ENCODE data around the gene CALD1.

CALD1 gene

DNA sequence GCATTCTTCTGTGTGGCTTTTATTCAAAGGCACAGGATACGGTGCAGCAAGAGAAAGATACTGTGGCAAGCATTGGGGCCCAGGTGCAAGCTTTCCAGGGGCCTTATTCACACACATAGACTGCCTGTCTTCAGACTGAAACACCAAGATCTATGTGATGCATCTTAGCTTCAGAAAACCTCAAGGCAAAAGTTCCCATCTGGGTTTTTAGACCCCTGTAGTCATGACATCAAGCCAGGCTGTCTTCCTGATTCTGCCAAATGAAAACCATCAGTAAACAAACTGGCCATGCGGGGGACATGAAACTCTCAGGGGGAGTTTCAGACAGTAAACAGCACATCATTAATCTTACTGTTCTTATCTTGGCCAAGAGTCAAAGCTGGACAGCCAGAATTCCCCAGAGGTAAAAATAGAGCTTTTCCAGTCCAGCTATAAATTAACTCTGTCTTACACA is 216.7 kb downstream of the CALD1 start:
- TF ChIP-seq, protein P1, sequence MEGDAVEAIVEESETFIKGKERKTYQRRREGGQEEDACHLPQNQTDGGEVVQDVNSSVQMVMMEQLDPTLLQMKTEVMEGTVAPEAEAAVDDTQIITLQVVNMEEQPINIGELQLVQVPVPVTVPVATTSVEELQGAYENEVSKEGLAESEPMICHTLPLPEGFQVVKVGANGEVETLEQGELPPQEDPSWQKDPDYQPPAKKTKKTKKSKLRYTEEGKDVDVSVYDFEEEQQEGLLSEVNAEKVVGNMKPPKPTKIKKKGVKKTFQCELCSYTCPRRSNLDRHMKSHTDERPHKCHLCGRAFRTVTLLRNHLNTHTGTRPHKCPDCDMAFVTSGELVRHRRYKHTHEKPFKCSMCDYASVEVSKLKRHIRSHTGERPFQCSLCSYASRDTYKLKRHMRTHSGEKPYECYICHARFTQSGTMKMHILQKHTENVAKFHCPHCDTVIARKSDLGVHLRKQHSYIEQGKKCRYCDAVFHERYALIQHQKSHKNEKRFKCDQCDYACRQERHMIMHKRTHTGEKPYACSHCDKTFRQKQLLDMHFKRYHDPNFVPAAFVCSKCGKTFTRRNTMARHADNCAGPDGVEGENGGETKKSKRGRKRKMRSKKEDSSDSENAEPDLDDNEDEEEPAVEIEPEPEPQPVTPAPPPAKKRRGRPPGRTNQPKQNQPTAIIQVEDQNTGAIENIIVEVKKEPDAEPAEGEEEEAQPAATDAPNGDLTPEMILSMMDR (IDR thresholded peaks at IDR 0.05; ENCODE audit: low read length), result no peak
- no peak for TF ChIP-seq EZH2 (IDR thresholded peaks at IDR 0.05; ENCODE audit: borderline replicate concordance, low read length)
- H3K9ac ChIP-seq (ENCODE audit: low read length), result no peak overlapping the region

DNA sequence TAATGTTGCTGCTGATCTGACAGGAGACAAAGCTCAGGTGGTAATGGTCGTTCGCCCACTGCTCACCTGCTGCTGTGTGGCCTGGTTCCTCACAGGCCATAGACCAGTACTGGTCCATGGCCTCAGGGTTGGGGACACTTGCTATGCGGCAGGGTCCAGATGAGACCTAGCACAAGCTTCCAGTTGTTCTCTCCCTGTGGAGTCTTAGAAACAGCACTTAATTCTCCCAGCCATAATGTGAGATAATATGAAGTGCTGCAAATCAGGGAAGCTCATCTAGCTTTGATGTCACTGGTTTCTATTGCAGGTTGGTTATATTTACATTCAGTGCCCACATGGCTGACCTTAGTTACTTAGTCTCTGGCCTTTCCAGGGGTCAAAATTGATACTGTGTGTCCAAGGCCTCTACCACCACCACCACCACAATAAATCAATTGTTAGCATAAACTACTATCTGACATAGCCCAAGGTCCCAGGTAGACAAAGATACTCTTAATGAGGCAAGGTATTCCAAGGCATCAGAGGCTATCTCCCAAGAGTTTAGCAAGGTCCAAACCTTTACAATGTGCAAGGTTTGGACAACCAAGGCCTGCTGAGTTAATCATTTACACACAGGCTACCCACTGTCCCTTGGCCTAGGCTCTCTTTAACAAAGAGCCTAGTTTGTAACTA is 217.9 kb downstream of the CALD1 start:
- Histone ChIP-seq H3K4me1 (ENCODE audit: insufficient read depth, low read length, severe bottlenecking) (peaks cover 31% of the 10 kb centered on the region), H3K4me2 (ENCODE audit: low read length) (no peak overlapping the region), H3K79me2 (ENCODE audit: insufficient read depth, low read length) (no peaks in the 10 kb centered on the region)

More for the DNA sequence above, 216.7 kb downstream of the CALD1 start:
- Histone ChIP-seq H4K20me1 (ENCODE audit: insufficient read depth, low read length) (no peaks in the 10 kb centered on the region), H3K79me2 (ENCODE audit: insufficient read depth, low read length) (no peaks in the 10 kb centered on the region), H3K4me1 (ENCODE audit: insufficient read depth, low read length, severe bottlenecking) (peaks cover 32% of the 10 kb centered on the region), H2AFZ (ENCODE audit: low read length) (no peak overlapping the region), H3K9me2 (ENCODE audit: low read depth, low read length) (no peaks in the 10 kb centered on the region), H3K27me3 (ENCODE audit: insufficient read depth, low read length) (no peaks in the 10 kb centered on the region), H3F3A (ENCODE audit: insufficient read depth, low read length) (no peaks in the 10 kb centered on the region), H3K9me3 (ENCODE audit: low read length) (no peaks in the 10 kb centered on the region), H3K4me2 (ENCODE audit: low read length) (no peak overlapping the region; the same call in 1 of the 2 replicates), H3K36me3 (ENCODE audit: insufficient read depth, low read length) (peaks cover 30% of the 10 kb centered on the region; the same call in 1 of the 2 replicates), H3K27ac (ENCODE audit: low read depth, low read length, poor library complexity, severe bottlenecking) (peak overlapping the region; percentile 80), H3K4me3 (ENCODE audit: low read depth, low read length, poor library complexity, severe bottlenecking) (no peak overlapping the region)

DNA sequence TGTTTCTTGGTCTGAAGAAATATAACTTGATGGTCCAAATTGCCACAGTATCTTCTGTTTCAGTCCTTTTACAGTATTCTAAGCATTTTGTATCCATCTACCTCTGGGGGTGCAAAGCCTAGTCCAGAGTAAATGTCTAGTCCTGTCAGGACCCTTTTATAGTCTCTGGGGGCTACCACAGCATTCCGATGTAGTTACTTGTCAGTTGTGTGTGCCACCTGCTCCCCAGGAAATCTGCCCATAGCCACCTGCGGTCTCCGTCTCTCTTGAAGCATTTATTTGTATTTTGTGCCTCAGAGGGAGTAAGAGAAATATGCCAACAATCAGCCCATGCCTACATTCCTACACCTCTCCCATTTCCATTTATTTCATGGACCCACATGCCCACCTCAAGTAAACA is 219.7 kb downstream of the CALD1 start:
- Histone ChIP-seq H3K9ac (ENCODE audit: low read length) (no peak overlapping the region), H3K79me2 (ENCODE audit: insufficient read depth, low read length) (no peaks in the 10 kb centered on the region), H3K4me2 (ENCODE audit: low read length) (no peak overlapping the region), H3K9me2 (ENCODE audit: low read depth, low read length) (no peaks in the 10 kb centered on the region), H4K20me1 (ENCODE audit: insufficient read depth, low read length) (no peaks in the 10 kb centered on the region), H3K27me3 (ENCODE audit: insufficient read depth, low read length) (no peaks in the 10 kb centered on the region), H3F3A (ENCODE audit: insufficient read depth, low read length) (no peaks in the 10 kb centered on the region), H3K9me3 (ENCODE audit: low read length) (no peaks in the 10 kb centered on the region), H2AFZ (ENCODE audit: low read length) (no peak overlapping the region), H3K27ac (ENCODE audit: low read depth, low read length, poor library complexity, severe bottlenecking) (no peak overlapping the region), H3K4me1 (ENCODE audit: insufficient read depth, low read length, severe bottlenecking) (peaks cover 23% of the 10 kb centered on the region), H3K4me3 (ENCODE audit: low read depth, low read length, poor library complexity, severe bottlenecking) (no peak overlapping the region), H3K36me3 (ENCODE audit: insufficient read depth, low read length) (peaks cover 17% of the 10 kb centered on the region; the same call in 1 of the 2 replicates)
- TF ChIP-seq, protein P1 (IDR thresholded peaks at IDR 0.05; ENCODE audit: low read length), result no peak
- TF ChIP-seq EZH2 (IDR thresholded peaks at IDR 0.05; ENCODE audit: borderline replicate concordance, low read length), result no peak

More for the DNA sequence above, 217.9 kb downstream of the CALD1 start:
- H3K9me2 ChIP-seq (ENCODE audit: low read depth, low read length), result no peaks in the 10 kb centered on the region
- H3F3A ChIP-seq (ENCODE audit: insufficient read depth, low read length), result no peaks in the 10 kb centered on the region
- H3K4me3 ChIP-seq (ENCODE audit: low read depth, low read length, poor library complexity, severe bottlenecking), result no peak overlapping the region
- TF ChIP-seq EZH2 (IDR thresholded peaks at IDR 0.05; ENCODE audit: borderline replicate concordance, low read length), result no peak
- TF ChIP-seq, protein P1 (IDR thresholded peaks at IDR 0.05; ENCODE audit: low read length), result no peak
- H4K20me1 ChIP-seq (ENCODE audit: insufficient read depth, low read length), result no peaks in the 10 kb centered on the region
- H3K36me3 ChIP-seq (ENCODE audit: insufficient read depth, low read length), result peaks cover 26% of the 10 kb centered on the region; the same call in 1 of the 2 replicates
- no peaks in the 10 kb centered on the region for H3K27me3 ChIP-seq (ENCODE audit: insufficient read depth, low read length)
- no peak overlapping the region for H3K9ac ChIP-seq (ENCODE audit: low read length)
- no peak overlapping the region for H2AFZ ChIP-seq (ENCODE audit: low read length)
- H3K27ac ChIP-seq (ENCODE audit: low read depth, low read length, poor library complexity, severe bottlenecking), result no peak overlapping the region
- H3K9me3 ChIP-seq (ENCODE audit: low read length), result no peaks in the 10 kb centered on the region

Data from OCI-LY1 (cell line).